Measurements from ENCODE around the gene AKR7A2.
"Not testable (repeated sequence)": the region's sequence is repeated elsewhere in the genome, so short reads cannot be mapped to it uniquely, and the experiment has no call there.

Gene AKR7A2

DNA sequence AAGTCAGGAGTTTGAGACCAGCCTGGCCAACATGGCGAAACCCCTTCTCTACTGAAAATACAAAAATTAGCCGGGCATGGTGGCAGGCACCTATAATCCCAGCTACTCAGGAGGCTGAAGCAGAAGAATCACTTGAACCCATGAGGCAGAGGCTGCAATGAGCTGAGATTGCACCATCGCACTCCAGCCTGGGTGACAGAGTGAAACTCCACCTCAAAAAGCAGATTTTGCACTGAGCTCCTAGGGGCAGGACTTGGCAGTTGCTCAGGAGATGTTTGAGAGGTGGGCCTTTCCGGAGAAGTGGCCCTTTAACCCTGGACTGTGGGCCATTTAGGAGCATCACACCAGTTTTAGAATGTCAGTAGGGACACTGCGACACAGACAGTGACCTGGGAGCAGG, 55.6 kb downstream of the AKR7A2 start:
- DNase-seq = not testable (repeated sequence)

DNA sequence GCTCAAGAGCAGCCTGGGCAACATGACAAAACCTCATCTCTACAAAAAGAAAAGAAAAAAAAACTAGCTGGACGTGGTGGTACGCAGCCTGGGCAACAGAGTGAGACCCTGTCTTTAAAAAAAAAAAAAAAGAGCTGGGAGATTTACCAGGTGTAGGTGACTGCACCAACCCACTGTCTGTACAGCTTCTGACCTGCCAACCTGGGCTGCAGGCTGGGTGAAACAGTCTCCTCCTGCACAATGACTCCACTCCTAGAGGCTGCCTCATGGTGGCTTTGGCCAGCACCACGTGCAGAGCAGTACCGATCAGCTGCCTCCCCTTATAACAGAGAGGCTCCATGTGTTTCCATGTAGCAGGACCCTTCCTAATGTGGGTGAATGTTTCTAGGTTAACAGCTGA, 56.7 kb downstream of the AKR7A2 start:
- DNase-seq = no peak

DNA sequence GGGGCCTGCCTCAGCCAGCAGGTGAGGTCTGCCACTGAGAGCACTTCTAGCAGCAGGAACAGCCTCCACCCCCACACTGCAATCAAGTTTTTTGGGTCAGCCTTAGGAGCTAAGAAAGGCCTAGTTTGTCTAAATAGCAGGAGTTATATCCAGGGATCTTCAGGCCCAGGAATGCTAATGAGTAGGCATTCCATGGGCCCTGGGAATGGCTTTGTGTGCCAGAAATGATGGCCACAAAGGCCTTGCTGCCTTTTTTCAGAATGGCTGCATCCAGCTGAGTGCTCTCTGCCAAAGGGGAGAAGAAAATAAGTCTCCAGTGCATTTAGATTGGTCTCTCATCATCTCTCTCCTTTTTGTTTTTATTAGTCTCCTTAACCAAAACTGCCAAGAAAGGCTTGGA, 57.5 kb downstream of the AKR7A2 start:
- DNase-seq = no peak

Data from stimulated activated CD4-positive, alpha-beta T cell treated with anti-CD3 and anti-CD28 coated beads, Interleukin-15, amount 100 ng/mL, for 24 hours (primary cell).